ENCODE measurements around the gene NEK4.

DNA sequence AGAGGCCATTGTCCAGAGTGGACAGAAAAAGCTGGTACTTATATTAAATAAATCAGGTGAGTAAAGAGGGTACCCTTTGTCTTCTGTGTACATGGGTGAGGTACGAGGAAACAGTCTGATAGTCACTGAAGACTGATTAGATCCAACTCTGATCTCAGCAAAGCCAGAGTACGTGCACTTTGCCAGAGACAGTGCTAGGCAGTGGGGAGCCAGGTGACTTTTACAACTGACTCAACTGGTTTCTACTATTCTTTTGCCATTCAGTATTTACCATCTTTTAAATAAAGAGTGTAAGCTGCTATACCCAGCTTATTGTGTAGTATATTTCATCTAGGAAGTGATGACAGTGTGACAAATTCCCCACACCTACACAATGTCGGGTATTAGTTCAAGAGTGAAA is 81.6 kb downstream of the NEK4 start:
- TF ChIP-seq ATF1 (CRISPR knock-in tag; IDR thresholded peaks at IDR 0.05) (no peak), ZNF549 (CRISPR knock-in tag; IDR thresholded peaks at IDR 0.05) (no peak), ATF7-NPFF (CRISPR knock-in tag; IDR thresholded peaks at IDR 0.05; ENCODE audit: low read depth) (no peak), PHF8 (CRISPR knock-in tag; IDR thresholded peaks at IDR 0.05) (no peak), ZNF792 (CRISPR knock-in tag; IDR thresholded peaks at IDR 0.05) (no peak), TAF1 (CRISPR knock-in tag; IDR thresholded peaks at IDR 0.05) (no peak), HDAC2 (CRISPR knock-in tag; IDR thresholded peaks at IDR 0.05) (no peak)
- TF ChIP-seq, protein P1, sequence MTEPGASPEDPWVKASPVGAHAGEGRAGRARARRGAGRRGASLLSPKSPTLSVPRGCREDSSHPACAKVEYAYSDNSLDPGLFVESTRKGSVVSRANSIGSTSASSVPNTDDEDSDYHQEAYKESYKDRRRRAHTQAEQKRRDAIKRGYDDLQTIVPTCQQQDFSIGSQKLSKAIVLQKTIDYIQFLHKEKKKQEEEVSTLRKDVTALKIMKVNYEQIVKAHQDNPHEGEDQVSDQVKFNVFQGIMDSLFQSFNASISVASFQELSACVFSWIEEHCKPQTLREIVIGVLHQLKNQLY (CRISPR knock-in tag; IDR thresholded peaks at IDR 0.05): no peak
- TF ChIP-seq, protein P2, sequence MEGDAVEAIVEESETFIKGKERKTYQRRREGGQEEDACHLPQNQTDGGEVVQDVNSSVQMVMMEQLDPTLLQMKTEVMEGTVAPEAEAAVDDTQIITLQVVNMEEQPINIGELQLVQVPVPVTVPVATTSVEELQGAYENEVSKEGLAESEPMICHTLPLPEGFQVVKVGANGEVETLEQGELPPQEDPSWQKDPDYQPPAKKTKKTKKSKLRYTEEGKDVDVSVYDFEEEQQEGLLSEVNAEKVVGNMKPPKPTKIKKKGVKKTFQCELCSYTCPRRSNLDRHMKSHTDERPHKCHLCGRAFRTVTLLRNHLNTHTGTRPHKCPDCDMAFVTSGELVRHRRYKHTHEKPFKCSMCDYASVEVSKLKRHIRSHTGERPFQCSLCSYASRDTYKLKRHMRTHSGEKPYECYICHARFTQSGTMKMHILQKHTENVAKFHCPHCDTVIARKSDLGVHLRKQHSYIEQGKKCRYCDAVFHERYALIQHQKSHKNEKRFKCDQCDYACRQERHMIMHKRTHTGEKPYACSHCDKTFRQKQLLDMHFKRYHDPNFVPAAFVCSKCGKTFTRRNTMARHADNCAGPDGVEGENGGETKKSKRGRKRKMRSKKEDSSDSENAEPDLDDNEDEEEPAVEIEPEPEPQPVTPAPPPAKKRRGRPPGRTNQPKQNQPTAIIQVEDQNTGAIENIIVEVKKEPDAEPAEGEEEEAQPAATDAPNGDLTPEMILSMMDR (CRISPR knock-in tag; IDR thresholded peaks at IDR 0.05): no peak
- TF ChIP-seq, protein P3, sequence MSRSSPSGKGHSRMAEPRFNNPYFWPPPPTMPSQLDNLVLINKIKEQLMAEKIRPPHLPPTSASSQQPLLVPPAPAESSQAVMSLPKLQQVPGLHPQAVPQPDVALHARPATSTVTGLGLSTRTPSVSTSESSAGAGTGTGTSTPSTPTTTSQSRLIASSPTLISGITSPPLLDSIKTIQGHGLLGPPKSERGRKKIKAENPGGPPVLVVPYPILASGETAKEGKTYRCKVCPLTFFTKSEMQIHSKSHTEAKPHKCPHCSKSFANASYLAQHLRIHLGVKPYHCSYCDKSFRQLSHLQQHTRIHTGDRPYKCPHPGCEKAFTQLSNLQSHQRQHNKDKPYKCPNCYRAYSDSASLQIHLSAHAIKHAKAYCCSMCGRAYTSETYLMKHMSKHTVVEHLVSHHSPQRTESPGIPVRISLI (CRISPR knock-in tag; IDR thresholded peaks at IDR 0.05; ENCODE audit: borderline replicate concordance): no peak

Measured in HepG2 (cell line).